Ovary (tissue), 9 donors: ENCODE results near the gene SPAG9. TPM values are rescaled to one million over a fixed set of nuclear protein-coding genes. Genes with fewer than 3 reads are reported as not detected.

Source experiments
- DNase-seq, 5 donors: peaks; one replicate each; pipeline ENCODE4 v3.0.0-alpha.2; 2019 to 2020
- H3K27ac ChIP-seq, 2 donors: fragments of 200-600 bp; one replicate each; pipeline versions ENCODE4 v1.5.1 to v1.8.0; 2019 to 2022
- H3K27me3 ChIP-seq: fragments of 200-600 bp; one replicate; pipeline ENCODE4 v1.8.0; 2022
- H3K36me3 ChIP-seq: fragments of 200-600 bp; sonication (generic); one replicate; pipeline ENCODE4 v1.5.1; 2019
- H3K4me1 ChIP-seq: one replicate; pipeline ENCODE4 v1.8.1; 2013; ENCODE audit warnings: mild to moderate bottlenecking, moderate library complexity; ENCODE audit not compliant: insufficient read depth
- H3K4me3 ChIP-seq: fragments of 200-600 bp; sonication (generic); one replicate; pipeline ENCODE4 v1.5.1; 2017
- H3K9me3 ChIP-seq, 2 donors: fragments of 200-600 bp in 1 of 2; sonication (generic) in 1 of 2; one replicate each; pipeline versions ENCODE4 v1.5.1 to v1.8.1; 2013 to 2019; ENCODE audit warnings: mild to moderate bottlenecking in 1 of 2, moderate library complexity in 1 of 2
- CTCF ChIP-seq, 3 donors: fragments of 450-650 bp in 2 of 3; fragments of 200-600 bp in 1 of 3; IDR thresholded peaks; one replicate each; pipeline versions ENCODE4 v1.5.1 to v1.8.0; 2016 to 2022; ENCODE audit warnings: antibody characterized with exemption in 3 of 3, mild to moderate bottlenecking in 1 of 3
- EP300 ChIP-seq: sonication (generic); formaldehyde crosslinking; IDR thresholded peaks from one replicate; pipeline ENCODE4 v1.6.1; 2017; ENCODE audit warnings: antibody characterized with exemption
- POLR2A ChIP-seq: fragments of 450-650 bp; IDR thresholded peaks from one replicate; pipeline ENCODE4 v1.6.1; 2017; ENCODE audit warnings: antibody characterized with exemption, mild to moderate bottlenecking, moderate library complexity
- WGBS, 3 donors: extraction: QIAGEN DNeasy Blood & Tissue Kit in 1 of 3; methylation state at CpG; one replicate each; pipeline versions ENCODE4 v1.1.5 to v1.1.7; 2013 to 2017; 5-methylcytosine and 5-hydroxymethylcytosine counted together
- intact Hi-C, 4 donors: fragments of 100-400 bp; cut with DNase I; formaldehyde crosslinking; loops; one replicate each; pipeline versions ENCODE4 v1.11.0 to v1.15.1; 2022 to 2023
- polyA plus RNA-seq, 2 donors: library from polyadenylated mRNA; stranded (reverse); fragments of 200-250 nt in 1 of 2; fragments of 350-450 nt in 1 of 2; fragmentation: Illumina TruSeq in 1 of 2; extraction: RNeasy Lipid Tissue Mini Kit (QIAGEN cat#74804) in 1 of 2; gene quantifications; one replicate each; pipeline ENCODE4 v1.2.3, GENCODE V29; 2013 to 2014
- total RNA-seq, 7 donors: library from RNA; depleted of rRNA in 2 of 7; stranded (reverse); fragments of >200 nt in 2 of 7; fragmentation: NEBNext Ultra II Directional in 3 of 7; extraction: Animal tissue kit (Norgen Biotek cat#: 25700) in 3 of 7; gene quantifications; one replicate each; pipeline versions ENCODE4 v1.1.0 to v1.2.4, GENCODE V29; 2016 to 2023
- donor health status: DM: no; HTN: no; CAD: no; lungs with moderate emphysema.
- donor health status: DM: no; HTN: no; CAD: no.
- donor health status: Bipolar disorder and iron deficiency.
- donor health status: DM: yes; HTN: yes; CAD: no.
- donor health status: DM: no; HTN: no; CAD: no.
- donor health status: DM: yes; HTN: yes; CAD: no.

The SPAG9 gene
- total and polyA plus RNA-seq, 9 donors: 28.8 to 103 (median 79.4) TPM

DNA sequence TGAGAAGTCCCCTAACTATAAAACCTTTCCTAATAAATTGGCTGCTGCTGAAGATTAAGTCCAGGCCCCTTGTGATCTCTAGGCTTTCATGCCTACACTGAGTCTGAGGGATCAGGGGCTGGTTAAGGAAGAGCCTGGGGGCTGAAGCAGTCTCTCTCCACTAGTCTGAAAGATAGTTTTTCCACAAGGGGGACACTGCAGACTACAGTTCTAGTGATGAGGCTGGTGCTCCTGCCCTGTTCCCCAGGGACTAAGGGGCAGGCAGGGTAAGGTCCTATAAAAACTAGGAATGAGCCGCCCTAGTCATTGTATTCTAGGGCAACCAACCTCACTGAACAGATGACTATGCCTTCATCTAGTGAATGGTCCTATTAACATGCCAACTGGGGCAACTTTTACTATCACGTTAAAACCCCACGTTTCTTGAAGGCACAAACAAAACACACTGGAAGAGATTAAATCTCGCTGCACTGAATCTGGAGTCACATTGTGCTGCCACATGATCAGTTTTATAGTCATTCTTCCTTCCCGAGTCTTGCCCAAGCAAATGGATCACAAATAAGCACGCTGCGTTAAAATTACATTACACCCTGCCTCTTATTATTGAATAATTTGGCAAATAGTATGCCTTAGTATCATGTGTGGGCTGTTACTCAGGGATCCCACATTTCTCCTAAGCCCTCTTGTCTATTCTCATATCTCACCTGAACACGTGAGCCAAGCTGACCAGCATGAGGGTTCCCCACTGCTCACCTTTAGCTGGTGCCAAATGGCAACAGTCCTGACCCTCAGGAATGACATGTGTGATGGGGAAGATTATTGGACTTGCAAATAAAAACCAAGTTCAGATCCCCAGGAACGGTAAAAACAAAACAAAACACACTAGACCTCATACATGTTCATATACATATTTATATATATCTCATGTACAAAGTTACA lies 159.1 kb downstream of the SPAG9 start:
- Histone ChIP-seq H3K9me3 (no peaks in the 10 kb centered on the region), H3K27me3 (no peaks in the 10 kb centered on the region), H3K36me3 (no peaks in the 10 kb centered on the region), H3K27ac (no peak overlapping the region), H3K4me3 (no peak overlapping the region), H3K4me1 (peaks cover 1% of the 10 kb centered on the region)
- TF ChIP-seq EP300 (no peak), POLR2A (no peak), CTCF (IDR thresholded peaks at IDR 0.05) (no peak)
- no peak for DNase-seq
- 87 to 91% (median 87%) methylated on average over 9 of the region's 9 CpGs for WGBS, 3 donors
- intact Hi-C loops: no loop called here

DNA sequence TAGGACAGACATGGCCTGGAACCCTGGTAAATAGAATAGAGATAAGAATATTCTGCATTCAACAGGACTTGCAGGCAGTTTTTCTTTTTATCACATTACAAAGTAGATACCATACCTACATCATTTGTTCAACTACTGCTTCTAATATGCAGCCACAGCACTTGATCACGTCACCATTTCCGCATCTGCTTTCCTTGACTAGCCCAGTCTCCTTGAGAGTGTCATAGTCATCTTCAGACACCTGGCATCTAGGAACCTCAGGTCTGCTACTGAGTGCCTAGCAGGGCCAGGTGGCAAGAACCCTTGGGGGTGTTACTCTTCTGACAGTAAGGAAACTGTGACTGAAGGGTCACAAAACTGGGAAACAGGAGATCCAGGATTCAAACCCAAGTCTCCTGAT lies 161.3 kb downstream of the SPAG9 start:
- H3K4me3 ChIP-seq: no peak overlapping the region
- TF ChIP-seq EP300 (no peak), POLR2A (no peak), CTCF (IDR thresholded peaks at IDR 0.05) (no peak)
- no peak for DNase-seq
- intact Hi-C loops: loop anchor here in 2 of 4 donors (5.0 to 10.0 kb wide), 2 partner anchors 107 to 175 kb away; no protein-coding TSS in a partner anchor
- 91 to 99% (median 98%) methylated on average over 2 of the region's 2 CpGs for WGBS, 3 donors
- H3K27me3 ChIP-seq: no peaks in the 10 kb centered on the region
- no peak overlapping the region for H3K27ac ChIP-seq
- no peaks in the 10 kb centered on the region for H3K36me3 ChIP-seq
- no peaks in the 10 kb centered on the region for H3K9me3 ChIP-seq
- peaks cover 13% of the 10 kb centered on the region for H3K4me1 ChIP-seq

- no peak for DNase-seq
- Histone ChIP-seq H3K9me3 (no peaks in the 10 kb centered on the region), H3K27me3 (no peaks in the 10 kb centered on the region), H3K4me3 (no peak overlapping the region), H3K36me3 (no peaks in the 10 kb centered on the region), H3K4me1 (peaks cover 18% of the 10 kb centered on the region), H3K27ac (no peak overlapping the region)
- WGBS, 3 donors: 75 to 79% (median 78%) methylated on average over 15 of the region's 15 CpGs
- TF ChIP-seq EP300 (no peak), POLR2A (no peak), CTCF (IDR thresholded peaks at IDR 0.05) (no peak)
- intact Hi-C loops: loop anchor here in 3 of 4 donors (2.0 to 10.0 kb wide), 3 partner anchors 105 to 173 kb away; no protein-coding TSS in a partner anchor
These were observed 162.8 kb downstream of the SPAG9 start for GRCh38 chr17:50957600-50958575.
